ENCODE measurements around the gene CPED1. TPM values are rescaled to one million over a fixed set of nuclear protein-coding genes. Genes with fewer than 3 reads are reported as not detected.

Gene CPED1
- total RNA-seq, 2 experiments from 2014 or later: not detected

- ATAC-seq: no peak
- no peak for TF ChIP-seq CTCF (IDR thresholded peaks at IDR 0.05)
Measured at GRCh38 chr7:121186746-121187145, 198.2 kb downstream of the CPED1 start.

GRCh38 chr7:121187222-121187621, 198.7 kb downstream of the CPED1 start:
- no peak for TF ChIP-seq CTCF (IDR thresholded peaks at IDR 0.05)
- Mint-ChIP-seq H3K9me3 (peaks cover 6% of the 10 kb centered on the region), H3K27me3 (peaks cover 11% of the 10 kb centered on the region), H3K4me1 (ENCODE audit: low read depth) (no peaks in the 10 kb centered on the region), H3K36me3 (ENCODE audit: low read depth) (no peaks in the 10 kb centered on the region), H3K4me3 (no peak overlapping the region), H3K27ac (no peak overlapping the region)
- CTCF ChIA-PET: no interaction called here
- ATAC-seq (no peak), DNase-seq (no peak)
- POLR2A ChIA-PET: no interaction called here
- intact Hi-C loops (cut with micrococcal nuclease): no loop called here

More at GRCh38 chr7:121186746-121187145, 198.2 kb downstream of the CPED1 start:
- Mint-ChIP-seq H3K36me3 (ENCODE audit: low read depth) (no peaks in the 10 kb centered on the region), H3K27me3 (peaks cover 11% of the 10 kb centered on the region), H3K4me1 (ENCODE audit: low read depth) (no peaks in the 10 kb centered on the region), H3K4me3 (no peak overlapping the region), H3K27ac (no peak overlapping the region), H3K9me3 (peaks cover 6% of the 10 kb centered on the region)
- intact Hi-C loops (cut with micrococcal nuclease): no loop called here
- ChIA-PET CTCF (no interaction called here), POLR2A (no interaction called here)
- DNase-seq: no peak

GRCh38 chr7:121187676-121188075, 199.2 kb downstream of the CPED1 start:
- H3K27me3 Mint-ChIP-seq: peaks cover 7% of the 10 kb centered on the region
- DNase-seq: no peak
- H3K4me1 Mint-ChIP-seq (ENCODE audit: low read depth): no peaks in the 10 kb centered on the region
- H3K4me3 Mint-ChIP-seq: no peak overlapping the region
- no peak overlapping the region for H3K27ac Mint-ChIP-seq
- peaks cover 6% of the 10 kb centered on the region for H3K9me3 Mint-ChIP-seq
- no peak for TF ChIP-seq CTCF (IDR thresholded peaks at IDR 0.05)
- H3K36me3 Mint-ChIP-seq (ENCODE audit: low read depth): no peaks in the 10 kb centered on the region
- ATAC-seq: no peak
- intact Hi-C loops (cut with micrococcal nuclease): no loop called here
- POLR2A ChIA-PET: no interaction called here
- CTCF ChIA-PET: no interaction called here

GRCh38 chr7:121192834-121193233, 204.3 kb downstream of the CPED1 start:
- POLR2A ChIA-PET: no interaction called here
- Mint-ChIP-seq H3K27ac (no peak overlapping the region), H3K36me3 (ENCODE audit: low read depth) (no peaks in the 10 kb centered on the region), H3K9me3 (peaks cover 6% of the 10 kb centered on the region), H3K27me3 (peaks cover 5% of the 10 kb centered on the region), H3K4me1 (ENCODE audit: low read depth) (no peaks in the 10 kb centered on the region), H3K4me3 (no peak overlapping the region)
- ATAC-seq: no peak
- no peak for DNase-seq
- CTCF ChIA-PET: no interaction called here
- no peak for TF ChIP-seq CTCF (IDR thresholded peaks at IDR 0.05)
- intact Hi-C loops (cut with micrococcal nuclease): no loop called here

GRCh38 chr7:121195010-121195409, 206.5 kb downstream of the CPED1 start:
- ChIA-PET POLR2A (no interaction called here), CTCF (no interaction called here)
- Mint-ChIP-seq H3K36me3 (ENCODE audit: low read depth) (no peaks in the 10 kb centered on the region), H3K27me3 (peaks cover 3% of the 10 kb centered on the region), H3K4me1 (ENCODE audit: low read depth) (no peaks in the 10 kb centered on the region), H3K9me3 (no peaks in the 10 kb centered on the region), H3K4me3 (no peak overlapping the region), H3K27ac (no peak overlapping the region)
- intact Hi-C loops (cut with micrococcal nuclease): no loop called here
- TF ChIP-seq CTCF (IDR thresholded peaks at IDR 0.05): no peak
- ATAC-seq: no peak
- DNase-seq: no peak

Data from activated CD8-positive, alpha-beta T cell treated with anti-CD3 and anti-CD28 coated beads for 36 hours (primary cell).